GM13976 (cell line): ENCODE data around the gene HDLBP.

Experiments used
- DNase-seq: peaks from one replicate; pipeline ENCODE4 v3.0.0; 2012; ENCODE audit warnings: low spot score
- in situ Hi-C: fragments of 300-500 bp; cut with MboI; formaldehyde crosslinking; loops from one replicate; pipeline ENCODE4 v1.12.0; 2022; ENCODE audit warnings: low sequenced_read_pairs, mixed read lengths, inconsistent platforms; ENCODE audit not compliant: unreplicated experiment
- TF ChIP-seq, protein P1 (sequence below): IDR thresholded peaks from 2 replicates; pipeline ENCODE4 v1.5.1; 2012; ENCODE audit warnings: borderline replicate concordance, mild to moderate bottlenecking; ENCODE audit not compliant: insufficient read depth; ENCODE audit errors: extremely low read depth, missing control alignments, control extremely low read depth

Gene HDLBP

DNA sequence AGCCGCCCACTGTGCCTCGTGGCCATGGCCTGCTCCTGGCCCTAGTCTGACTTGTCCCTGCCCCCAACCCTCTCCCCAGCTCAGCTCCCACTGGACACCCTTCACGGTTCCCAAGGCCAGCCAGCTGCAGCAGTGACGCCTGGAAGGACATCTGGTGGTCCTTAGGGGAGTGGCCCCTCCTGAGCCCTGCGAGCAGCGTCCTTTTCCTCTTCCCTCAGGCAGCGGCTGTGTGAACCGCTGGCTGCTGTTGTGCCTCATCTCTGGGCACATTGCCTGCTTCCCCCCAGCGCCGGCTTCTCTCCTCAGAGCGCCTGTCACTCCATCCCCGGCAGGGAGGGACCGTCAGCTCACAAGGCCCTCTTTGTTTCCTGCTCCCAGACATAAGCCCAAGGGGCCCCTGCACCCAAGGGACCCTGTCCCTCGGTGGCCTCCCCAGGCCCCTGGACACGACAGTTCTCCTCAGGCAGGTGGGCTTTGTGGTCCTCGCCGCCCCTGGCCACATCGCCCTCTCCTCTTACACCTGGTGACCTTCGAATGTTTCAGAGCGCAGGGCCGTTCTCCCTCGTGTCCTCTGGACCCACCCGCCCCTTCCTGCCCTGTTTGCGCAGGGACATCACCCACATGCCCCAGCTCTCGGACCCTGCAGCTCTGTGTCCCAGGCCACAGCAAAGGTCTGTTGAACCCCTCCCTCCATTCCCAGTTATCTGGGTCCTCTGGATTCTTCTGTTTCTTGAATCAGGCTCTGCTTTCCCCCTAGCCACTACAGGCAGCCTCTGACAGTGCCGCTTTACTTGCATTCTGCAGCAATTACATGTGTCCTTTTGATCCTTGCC is 91.2 kb downstream of the HDLBP start:
- in situ Hi-C loops: no loop called here
- TF ChIP-seq, protein P1, sequence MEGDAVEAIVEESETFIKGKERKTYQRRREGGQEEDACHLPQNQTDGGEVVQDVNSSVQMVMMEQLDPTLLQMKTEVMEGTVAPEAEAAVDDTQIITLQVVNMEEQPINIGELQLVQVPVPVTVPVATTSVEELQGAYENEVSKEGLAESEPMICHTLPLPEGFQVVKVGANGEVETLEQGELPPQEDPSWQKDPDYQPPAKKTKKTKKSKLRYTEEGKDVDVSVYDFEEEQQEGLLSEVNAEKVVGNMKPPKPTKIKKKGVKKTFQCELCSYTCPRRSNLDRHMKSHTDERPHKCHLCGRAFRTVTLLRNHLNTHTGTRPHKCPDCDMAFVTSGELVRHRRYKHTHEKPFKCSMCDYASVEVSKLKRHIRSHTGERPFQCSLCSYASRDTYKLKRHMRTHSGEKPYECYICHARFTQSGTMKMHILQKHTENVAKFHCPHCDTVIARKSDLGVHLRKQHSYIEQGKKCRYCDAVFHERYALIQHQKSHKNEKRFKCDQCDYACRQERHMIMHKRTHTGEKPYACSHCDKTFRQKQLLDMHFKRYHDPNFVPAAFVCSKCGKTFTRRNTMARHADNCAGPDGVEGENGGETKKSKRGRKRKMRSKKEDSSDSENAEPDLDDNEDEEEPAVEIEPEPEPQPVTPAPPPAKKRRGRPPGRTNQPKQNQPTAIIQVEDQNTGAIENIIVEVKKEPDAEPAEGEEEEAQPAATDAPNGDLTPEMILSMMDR: no peak
- no peak for DNase-seq

DNA sequence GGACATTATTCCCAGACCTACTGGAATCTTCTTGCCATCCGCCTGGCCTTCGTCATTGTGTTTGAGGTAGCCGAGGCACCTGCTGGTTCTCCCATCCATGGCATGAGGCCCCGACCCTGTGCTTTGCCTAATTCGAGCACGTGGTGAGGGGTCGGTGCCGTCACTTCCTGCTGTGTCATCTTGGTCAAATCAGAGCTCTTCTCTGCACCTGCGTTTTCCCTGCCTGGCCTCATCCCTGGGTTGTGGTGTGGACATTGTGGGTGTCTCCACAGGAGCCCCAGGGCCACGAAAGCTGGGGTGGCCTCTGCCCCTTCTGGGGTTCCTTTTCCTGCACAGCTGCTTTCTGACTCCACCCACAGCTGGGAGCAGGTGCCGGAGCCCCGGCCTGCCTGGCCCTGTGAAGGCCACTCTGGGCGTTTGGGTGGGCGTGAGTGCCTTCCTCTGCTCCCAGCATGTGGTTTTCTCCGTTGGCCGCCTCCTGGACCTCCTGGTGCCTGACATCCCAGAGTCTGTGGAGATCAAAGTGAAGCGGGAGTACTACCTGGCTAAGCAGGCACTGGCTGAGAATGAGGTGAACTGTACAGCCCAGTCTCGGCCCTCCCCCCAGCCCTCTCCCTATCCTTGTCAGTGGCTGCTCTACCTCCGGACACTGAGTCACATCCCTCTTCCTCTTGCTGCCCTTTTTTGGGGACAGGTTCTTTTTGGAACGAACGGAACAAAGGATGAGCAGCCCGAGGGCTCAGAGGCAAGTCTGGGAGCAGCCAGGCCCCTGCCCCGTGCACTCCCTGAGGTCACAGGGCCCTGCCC is 92.1 kb downstream of the HDLBP start:
- no peak for DNase-seq
- in situ Hi-C loops: no loop called here
- TF ChIP-seq, protein P1: no peak

DNA sequence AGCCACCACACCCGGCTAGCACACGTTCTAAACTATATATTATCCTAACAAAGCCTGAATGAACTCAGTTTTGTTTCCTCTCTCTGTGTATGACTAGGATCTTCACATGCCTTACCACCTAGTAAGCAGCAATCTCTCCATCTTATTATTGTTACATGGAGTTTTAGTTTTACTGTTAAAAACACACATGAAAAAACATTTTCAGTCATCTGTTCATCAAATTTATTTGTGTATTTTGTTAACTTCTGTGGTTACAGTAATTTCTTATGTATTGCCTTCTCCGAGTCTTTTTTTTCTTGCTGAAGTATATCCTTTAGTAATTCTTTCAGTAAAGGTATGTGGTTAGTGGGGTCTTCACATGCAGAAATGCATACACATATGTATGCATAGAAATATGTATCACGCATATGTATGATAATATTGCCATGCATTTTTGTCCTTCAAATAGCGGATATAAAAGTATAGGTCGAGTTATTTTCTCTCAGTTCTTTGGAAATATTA is 95.6 kb downstream of the HDLBP start:
- no peak for DNase-seq
- TF ChIP-seq, protein P1: no peak
- in situ Hi-C loops: no loop called here

DNA sequence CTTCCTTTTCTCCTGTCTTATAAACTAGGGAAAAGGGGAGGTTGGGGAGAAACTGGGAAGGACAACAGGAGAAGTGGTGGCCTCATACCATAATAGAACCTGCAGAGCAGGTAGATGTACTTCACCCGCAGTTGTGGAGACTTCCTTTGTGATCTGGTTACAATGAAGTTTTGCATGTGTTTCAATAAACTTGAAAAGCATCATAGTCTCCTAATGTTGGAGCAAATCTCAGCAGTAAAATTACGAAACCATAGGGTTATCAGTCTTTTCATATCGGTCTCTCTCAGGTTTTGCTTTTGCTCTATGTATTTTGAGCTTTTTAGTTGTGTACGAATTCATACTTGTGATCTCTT is 96.5 kb downstream of the HDLBP start:
- DNase-seq: no peak
- in situ Hi-C loops: no loop called here
- TF ChIP-seq, protein P1: no peak

DNA sequence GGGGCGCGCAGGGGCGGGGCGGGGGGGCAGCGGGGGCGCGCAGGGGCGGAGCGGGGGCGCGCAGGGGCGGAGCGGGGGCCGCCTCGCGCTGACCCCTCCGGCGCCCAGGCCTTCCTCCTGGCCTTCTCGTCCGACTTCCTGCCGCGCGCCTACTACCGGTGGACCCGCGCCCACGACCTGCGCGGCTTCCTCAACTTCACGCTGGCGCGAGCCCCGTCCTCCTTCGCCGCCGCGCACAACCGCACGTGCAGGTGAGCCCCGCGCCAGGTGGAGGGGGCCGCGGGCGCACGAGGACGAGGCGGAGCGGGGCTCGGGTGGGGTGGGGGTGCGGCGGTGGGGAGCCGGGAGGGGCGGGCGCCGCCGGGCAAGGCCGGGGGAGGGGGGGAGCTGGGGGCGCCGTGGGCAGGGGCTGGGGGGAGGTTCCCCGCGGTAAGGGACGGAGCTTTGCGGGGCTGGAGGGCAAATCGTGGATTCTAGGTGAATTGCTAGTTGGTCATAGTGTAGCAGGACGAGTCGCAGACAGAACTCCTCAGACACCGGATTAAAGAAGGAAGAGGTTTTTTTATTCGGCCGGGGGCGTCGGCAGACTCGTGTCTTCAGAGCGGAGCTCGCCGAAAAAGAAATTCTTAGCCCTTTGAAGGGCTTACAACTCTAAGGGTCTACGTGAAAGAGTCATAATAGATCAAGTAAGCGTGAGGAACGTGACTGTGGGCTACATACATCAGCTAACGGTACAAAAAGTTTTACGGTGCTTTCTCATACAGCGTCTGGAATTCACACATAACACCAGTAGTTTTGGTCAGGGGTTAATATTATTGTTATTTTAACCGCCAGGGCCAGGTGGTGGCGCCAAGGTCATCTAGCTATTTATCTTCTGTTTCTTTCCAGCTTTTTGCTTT is 97.1 kb downstream of the HDLBP start:
- TF ChIP-seq, protein P1: peak; percentile 40
- in situ Hi-C loops: no loop called here
- DNase-seq: peak; percentile 80
